LHCN-M2 (cell line): ENCODE measurements around the gene FGF14. TPM values are rescaled to one million over a fixed set of nuclear protein-coding genes. Genes with fewer than 3 reads are reported as not detected.

Experiments used
- DNase-seq: peaks from one replicate; pipeline ENCODE4 v3.0.0-alpha.2; 2012; ENCODE audit warnings: low read depth
- total RNA-seq: library from RNA; depleted of rRNA; stranded (reverse); fragments of >200 nt; gene quantifications from 2 replicates; pipeline ENCODE4 v1.2.3, GENCODE V29; 2014

Gene FGF14
- total RNA-seq, 1 experiment from 2014 or later: 0.06 TPM

DNA sequence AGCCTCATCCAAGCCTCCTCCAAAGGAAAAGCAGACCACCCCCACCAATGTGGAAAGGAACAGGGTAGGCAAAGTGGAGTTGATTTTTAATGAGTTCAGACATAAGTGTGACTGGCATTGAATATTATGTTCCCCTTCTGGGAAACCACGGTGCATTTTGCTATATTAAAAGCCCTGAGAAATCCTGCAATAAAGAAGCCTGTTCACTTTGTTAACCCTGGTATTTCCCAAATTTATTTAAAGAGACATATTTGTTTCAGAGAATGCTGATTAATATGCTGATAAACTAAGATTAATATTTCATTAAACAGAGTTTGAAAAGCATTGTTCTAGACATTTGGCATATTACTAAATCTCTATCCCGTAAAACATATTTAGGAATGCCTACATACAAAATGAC, 151.4 kb downstream of the FGF14 start:
- DNase-seq: no peak

DNA sequence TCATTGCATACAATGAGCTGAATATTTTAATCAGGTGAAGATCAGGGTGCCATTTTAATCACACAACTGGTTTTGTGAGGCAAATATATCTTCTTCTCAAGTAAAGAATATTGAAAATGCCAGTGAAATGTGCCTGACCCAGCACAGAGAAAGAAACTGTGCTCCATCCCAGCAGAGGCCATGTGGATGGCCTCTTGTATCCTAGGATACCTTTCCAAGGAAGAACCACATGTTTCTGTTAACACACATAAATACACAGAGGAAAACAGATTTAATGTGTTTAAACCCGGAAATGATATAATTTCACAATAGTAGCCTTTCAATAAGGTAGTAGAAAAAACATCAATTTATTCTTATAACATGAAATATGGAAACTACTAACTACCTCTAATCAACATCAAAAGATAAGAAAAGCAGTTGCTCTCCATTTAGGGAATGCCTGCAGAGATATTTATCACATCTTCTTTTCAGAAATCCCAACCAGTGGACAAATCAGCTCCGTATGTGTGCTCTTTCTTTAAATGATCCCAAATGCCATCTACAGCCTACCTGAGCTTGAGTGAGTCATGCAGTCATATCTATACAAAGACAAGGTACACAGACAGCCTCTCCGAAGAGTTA, 157.1 kb downstream of the FGF14 start:
- no peak for DNase-seq

DNA sequence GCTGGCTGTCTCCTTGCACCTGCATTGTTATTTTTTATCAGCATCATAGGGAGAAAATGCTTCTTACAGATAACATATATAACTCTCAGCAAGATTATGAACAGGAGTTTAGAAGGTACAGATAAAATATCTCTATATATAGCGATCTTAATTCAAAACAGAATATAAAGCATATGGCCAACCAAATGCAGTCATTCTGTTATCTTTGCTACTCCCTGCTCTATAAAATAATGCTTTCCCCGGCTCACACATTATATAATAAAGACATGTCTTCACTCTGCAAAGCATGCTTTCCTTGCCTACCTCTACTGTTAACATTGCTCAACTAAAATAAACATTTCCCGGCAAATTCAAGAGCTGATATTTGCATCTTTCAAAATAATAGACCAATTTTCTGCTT, 161.7 kb downstream of the FGF14 start:
- no peak for DNase-seq

DNA sequence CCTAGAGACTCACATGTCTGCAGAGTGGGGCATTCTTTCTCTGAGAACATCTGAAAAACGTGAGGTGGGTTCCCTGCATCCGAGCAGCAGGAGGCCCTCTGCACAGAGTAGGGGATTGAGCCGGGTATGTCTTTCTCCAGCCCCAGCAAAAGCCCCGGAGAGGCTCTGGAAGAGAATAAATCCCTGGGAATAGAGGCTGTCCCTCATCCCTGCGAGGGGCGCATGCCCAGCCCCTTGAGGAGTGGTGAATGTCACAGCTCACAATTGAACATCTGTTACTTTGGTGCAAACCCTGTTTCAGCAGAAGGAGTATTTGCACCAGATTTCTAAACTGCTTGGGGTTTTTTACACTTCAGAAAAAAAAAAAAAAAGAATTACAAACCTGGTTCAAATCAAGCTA, 164.6 kb downstream of the FGF14 start:
- DNase-seq: no peak

DNA sequence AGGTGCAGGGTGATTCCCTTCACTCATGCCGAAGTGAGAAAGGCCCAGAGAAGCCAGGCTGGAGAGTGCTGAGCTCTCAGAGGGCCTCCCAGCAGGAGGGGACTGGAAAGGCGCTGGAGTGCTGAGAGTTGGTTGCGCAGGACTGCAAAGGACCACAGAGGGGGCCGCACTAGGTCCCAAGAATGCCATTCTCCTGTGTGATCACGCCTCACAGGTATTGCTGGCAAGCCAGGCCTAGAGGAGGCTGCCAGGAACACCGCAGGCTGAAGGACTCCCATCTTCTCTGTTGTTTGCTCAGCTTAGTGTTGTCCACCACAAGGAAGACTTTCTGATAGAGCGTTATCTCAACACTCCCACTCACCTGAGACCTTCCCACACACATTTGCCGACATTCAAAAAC, 165.0 kb downstream of the FGF14 start:
- DNase-seq: no peak

DNA sequence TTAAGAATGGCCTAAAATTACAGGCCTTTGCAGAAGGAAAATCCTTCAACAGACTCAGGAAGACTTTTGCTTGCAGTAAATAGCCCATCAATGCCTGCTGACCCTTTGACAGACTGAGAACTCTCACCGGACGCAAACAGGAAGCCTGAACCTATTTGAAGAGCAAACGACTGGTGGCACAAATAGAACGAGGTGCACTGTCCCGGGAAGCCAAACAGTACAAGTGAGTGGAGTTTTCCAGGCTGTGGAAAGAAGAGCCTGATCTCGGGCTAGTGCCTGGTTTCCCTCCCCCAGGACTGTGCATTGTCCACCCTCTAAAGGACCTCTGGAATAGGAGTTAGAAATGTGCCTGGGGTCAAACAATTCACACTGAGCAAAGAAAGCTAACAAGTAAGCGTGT, 165.5 kb downstream of the FGF14 start:
- DNase-seq: no peak

DNA sequence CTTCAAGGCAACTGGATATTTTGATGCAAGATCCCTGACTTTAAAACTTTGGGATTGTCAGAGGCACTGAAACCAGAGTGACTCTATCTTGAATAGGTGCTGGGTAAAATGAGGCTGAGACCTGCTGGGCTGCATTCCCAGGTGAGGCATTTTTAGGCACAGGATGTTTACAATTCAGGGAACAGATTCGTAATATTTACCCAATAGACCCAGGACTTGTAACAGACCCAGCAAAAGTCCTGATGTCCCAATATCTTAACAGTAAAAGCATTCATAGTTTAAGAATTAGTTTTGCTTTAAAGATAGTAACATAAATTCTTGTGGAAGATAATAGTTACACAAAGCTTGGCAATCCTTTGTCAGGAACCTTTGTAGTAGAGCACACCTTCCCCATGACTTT, 166.2 kb downstream of the FGF14 start:
- DNase-seq: no peak

DNA sequence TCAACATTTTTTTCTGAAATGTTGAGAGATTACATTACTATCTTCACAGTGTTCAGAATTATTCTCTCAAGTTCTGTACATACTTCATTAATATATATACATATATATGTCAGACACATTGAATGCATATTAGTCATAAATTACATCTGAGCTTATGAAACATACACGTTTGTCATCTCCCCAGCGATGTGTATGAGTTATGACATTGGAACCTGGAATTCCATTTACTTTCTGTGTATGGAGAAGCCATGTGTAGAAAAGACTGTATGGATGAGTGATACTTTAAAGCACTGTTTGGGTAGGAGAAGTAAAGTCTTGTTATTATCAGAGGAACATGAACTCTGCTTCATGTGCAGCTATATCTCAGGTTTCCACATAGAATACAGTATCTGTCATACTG, 167.2 kb downstream of the FGF14 start:
- no peak for DNase-seq

DNA sequence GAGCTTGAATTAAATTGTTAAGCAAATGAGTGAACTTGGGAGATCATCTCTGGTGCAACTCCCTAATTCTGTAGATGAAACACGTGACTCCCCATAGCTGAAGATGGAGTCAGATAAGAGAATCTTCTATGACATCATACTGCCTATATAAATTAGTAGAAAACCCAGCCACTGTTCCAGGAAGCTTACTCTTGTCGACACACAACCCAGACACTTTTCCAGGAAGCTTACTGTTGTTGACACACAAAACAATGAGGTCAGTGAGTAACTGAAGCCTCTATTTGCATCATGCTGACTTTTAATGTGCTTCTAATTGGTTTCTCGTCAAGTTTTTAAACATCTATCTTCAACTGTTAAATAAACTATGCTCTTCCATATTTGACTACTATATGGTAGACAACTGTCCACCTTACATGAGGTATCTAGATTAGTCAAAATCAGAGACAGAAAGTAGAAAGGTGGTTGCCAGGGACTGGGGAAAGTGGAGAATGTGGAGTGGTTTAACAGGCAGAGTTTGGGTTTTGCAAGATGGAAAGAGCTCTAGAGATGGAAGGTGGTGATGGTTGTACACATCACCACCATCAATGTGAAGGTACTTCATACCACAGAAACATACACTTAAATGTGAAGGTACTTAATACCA, 168.2 kb downstream of the FGF14 start:
- DNase-seq: no peak

DNA sequence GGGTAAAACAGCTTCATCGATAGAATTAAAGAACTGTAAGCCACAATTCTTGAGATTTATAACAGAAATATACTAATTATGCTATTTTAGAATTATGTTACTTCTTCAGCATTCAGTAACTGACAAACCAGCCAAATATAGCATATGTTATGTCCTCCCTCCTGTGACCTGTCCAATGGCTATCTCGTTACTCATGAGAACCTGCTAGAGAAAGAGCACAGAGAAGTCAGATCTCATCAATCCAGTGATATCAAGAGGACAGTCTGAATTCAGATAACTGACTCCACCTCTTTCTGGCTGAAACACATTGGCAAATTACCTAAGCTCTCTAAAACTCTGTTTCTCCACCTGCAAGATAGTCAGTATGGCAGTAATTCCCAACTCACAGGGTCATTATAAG, 170.4 kb downstream of the FGF14 start:
- DNase-seq: no peak

DNA sequence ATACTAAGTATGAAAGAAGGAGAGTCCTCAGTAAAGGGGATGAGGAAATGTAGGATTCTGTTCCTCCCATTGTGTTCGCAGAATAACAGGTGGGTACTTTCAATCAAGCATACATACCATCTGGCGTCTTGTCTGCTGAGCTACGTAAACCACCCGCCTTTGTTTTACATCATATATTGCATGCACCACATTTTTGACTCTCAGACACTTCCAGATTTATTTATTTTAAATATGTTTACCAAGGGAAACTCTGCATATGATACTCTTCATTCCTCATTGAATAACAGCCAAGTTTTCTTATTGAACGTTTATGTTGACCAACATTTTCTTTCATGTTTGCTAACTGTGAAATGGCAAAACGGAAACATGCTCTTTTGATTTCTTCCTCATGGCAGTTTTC, 174.1 kb downstream of the FGF14 start:
- DNase-seq: no peak

DNA sequence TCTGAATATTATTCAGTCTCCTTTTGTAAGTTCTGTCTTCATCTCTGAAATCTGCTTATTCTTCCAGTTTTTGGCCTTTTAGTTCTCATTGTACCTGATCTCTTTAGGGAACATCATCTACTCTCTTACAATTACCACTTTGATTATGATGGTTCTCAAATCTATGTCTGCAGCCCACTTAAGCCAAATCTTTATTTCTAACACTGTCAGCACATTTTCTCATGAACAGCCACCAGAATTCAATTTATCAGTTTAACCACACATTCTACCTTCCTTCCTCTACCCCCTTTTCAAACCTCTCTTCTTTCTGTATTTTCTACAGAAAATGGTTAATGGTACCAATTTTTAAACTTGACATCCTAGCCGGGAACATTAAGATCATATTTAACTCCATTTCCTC, 175.3 kb downstream of the FGF14 start:
- no peak for DNase-seq

DNA sequence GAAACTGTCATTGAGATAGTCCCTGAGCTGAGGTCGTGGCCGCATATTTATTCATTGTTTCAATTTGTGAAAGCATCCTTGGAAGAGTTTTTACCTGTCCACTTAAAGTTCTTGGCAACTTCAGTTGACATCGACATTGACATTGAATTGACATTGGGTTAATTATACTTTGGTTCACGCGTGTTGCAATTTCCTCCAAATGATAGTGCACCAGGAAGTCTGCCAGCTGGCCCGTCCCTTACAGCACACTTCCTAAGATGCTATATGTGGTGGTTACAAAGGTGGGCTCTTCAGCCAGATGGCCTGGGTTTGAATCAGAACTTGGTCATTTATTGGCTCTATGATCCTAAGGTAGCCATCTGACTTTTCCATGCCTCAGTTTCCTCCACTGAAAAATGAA, 176.0 kb downstream of the FGF14 start:
- DNase-seq: no peak

DNA sequence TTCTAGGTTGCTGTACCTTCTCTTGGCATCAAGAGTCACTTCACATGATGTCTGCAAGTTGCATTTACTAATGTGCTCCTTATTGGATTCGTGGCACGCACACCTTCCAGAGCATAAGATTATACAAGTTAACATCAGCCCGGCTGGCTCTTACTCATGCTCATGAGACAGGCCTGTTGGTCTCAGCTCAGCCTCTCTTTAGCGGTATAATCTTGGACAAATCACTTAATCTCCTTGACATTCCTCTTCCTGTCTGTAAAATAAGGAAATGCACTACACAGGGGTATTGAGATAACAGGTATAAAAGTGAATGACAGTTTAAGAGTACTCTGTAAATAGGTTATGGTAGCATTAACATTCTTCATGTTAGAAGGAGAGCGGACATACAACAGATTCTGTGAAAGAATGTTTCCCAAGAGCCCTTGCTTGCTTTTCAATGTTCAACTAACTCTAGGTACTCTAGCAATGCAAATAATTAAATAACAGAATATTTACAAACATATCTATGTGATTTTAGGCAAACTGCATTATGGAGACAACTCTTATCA, 181.1 kb downstream of the FGF14 start:
- no peak for DNase-seq

DNA sequence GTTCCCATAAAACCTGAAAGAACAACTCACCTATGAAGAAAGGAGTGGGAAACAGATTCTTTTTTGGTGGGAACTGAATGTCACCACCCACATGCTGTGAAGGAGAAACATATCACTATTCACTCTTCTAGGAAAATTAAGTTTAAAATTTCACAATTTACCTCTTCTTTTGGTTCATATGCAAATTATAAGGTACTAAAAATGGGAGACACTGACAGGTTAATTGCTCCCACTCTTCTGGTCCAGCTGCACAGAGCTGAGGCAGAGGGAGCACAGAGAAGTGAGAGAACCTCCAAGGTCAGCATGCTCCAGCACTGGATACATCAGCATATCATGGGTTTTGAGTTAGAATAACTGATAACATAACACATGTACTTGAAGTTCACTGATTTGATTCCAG, 186.9 kb downstream of the FGF14 start:
- no peak for DNase-seq

DNA sequence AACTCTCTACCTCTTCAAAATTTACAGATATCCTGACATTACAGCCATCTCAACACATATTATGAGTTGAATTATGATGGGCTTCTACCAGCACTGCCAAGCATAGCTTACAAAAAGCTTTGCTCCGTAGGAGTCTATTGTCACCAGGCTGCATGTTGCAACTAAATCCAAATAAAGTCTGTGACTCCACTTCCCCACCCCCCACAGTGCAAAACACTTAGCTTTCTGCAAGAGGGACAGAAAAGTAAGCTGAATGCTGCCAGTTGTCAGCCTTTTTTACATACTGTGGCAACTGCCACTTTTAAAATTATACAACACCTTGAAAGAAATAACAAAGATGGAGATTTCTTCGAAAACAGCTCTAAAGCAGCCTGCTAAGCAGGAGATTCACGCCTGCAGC, 189.1 kb downstream of the FGF14 start:
- no peak for DNase-seq

DNA sequence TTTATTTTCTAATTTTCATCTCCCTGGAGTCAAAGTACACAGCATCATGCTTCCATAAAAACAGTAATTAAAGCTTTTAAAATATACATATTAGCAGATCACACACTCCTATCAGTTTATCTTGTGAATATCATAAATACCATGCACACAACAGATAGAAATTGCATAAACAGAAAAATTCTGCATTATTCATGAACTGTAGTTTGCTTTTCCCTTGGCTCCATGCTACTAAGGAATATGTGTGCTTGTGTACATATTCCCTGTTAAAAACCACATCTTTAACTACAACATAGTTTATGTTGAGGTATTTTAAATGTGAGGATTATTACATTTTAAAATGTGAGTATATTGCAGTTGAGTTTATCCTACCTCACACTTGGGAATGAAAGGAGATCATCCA, 193.5 kb downstream of the FGF14 start:
- DNase-seq: no peak

DNA sequence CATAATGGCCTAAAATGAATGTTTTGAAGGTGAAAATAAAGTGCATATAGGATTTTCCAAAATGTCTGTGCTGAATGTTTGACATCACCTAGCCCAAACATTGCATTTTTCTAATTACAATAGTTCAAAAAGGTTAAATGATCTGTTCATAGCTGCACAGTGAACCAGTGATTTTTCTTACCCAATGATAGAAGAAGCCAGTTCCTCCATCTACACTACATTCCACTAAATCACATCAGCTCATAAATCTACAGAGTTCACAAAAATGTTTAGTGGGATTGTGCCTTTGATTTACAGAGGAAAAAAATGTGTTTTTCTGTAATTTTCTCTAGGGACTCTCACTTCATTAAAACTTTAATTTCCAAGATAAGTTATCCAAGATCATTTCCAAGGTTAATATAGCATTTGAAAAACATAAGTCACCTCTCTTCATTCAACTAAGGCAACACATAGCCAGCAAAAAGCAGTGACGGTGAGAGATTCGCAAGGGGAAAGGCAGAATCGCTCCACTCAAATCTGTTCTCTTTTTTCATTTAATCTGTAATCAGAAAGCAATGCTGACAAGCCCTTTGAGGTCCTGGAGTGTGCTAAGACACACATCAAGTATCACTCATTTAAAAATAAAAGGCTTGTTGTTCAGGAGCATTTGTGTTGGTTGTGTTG, 194.0 kb downstream of the FGF14 start:
- no peak for DNase-seq

DNA sequence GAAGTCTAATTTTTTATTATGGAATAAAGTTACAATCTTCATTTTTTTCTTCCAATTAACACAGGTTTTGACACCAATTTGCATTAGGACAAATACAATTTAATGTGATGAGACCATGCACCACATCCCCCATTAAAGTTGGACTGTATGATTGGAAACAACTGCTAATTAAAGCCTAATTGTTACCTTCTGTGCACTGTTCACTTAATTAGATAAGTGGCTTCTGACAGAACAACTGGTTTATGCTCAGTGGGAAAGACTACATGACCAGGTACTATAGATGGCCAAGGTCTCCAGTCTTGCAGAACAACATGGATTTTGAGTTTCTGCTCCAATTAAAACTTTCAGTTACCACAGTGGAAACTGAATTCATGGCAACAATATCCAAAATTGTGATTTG, 198.1 kb downstream of the FGF14 start:
- no peak for DNase-seq

DNA sequence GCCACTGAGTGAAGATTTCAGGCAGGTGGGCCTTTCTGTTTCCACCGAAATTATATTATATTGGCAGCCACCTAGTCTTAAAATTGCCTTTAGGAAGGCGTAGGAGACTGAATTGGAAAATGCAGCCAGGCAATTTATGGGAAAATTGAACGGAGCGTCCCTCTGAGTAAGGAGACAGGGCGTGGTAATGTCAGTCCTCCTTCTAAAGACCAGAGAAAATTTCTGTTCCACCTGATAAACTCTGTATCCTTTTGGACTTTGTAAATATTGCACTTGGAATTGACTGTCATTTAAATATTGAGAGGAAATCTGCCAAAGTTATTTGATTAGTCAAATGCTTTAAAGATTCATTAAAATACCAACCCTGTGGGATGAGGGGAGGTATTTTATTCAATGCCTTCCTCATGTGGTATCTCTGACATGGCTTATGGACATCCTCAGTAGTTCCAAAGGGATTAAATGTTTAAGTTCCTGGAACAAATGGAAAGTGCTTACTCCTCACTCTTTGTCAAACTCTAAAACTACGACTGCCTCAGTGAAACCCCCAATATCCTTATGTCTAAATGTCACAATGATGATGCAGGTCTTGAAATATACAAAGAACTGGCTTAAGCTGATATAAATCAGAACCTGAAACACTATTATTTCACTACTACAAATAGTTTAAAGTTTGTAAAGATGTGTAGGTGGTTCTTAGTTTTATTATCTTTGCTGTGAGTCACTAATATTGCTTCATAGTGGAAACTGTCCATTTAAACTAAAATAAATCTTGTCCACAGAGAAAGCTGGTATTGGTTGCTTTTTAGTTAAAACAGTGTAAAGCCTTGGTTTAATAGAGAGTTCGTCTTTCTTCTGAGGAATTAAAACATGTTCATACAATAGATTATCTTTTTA, 203.2 kb downstream of the FGF14 start:
- no peak for DNase-seq

DNA sequence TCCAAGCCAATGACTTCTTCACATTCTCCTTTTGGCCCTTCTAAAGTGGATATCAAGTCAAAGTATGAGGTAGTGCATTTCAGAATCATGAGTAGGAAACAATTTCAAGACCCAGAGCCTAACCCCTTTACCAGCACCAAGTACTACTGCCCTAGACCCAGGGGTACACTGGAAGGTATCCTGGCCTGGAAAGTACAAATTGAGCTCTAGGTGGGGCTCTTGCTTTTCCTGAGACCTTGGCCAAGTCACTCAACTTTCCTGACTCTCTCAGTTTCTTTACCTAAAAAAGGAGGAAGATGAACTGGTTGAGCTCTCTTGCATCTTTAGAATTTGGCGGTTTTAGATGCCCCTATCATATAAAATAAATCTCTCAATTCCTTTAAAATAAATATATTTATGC, 204.7 kb downstream of the FGF14 start:
- DNase-seq: no peak
